AG04449 (cell line): ENCODE measurements around the gene OVOL1.
"Not testable (repeated sequence)": the region's sequence is repeated elsewhere in the genome, so short reads cannot be mapped to it uniquely, and the experiment has no call there.

ENCODE experiments used
- CTCF ChIA-PET: fragments of 350-600 bp; formaldehyde crosslinking; extraction: SDS; loops from one replicate; lab custom pipeline; 2021; ENCODE audit warnings: antibody characterized with exemption; lab: Yijun Ruan, JAX
- POLR2A ChIA-PET: fragments of 400-600, 350-600 bp; formaldehyde crosslinking; extraction: SDS; loops from one replicate; lab custom pipeline; 2020; ENCODE audit warnings: antibody characterized with exemption, inconsistent platforms; lab: Yijun Ruan, JAX
- DNase-seq: peaks from one replicate; pipeline ENCODE4 v3.0.0-alpha.2; 2010; ENCODE audit warnings: low read depth, low spot score
- H3K4me3 ChIP-seq: 2 replicates; pipeline ENCODE4 v1.5.1; 2011; ENCODE audit warnings: low read depth, mild to moderate bottlenecking, control low read depth, low read length
- CTCF ChIP-seq: IDR thresholded peaks from one replicate; pipeline ENCODE4 v1.5.1; 2011; ENCODE audit warnings: mild to moderate bottlenecking, moderate library complexity, low read length, control low read depth, inconsistent platforms; ENCODE audit not compliant: insufficient read depth; ENCODE audit errors: missing control alignments

Gene OVOL1

GRCh38 chr11:65826984-65827735 lies 40.3 kb downstream of the OVOL1 start:
- TF ChIP-seq CTCF, result no peak
- ChIA-PET POLR2A (interaction anchor here (1.6 kb wide), 1 partner anchor 23 kb away, joined by 5 read pairs; no protein-coding TSS in a partner anchor), CTCF (interaction anchor here (0.8 to 8.5 kb wide), 11 partner anchors 9 to 218 kb away, joined by 3 to 107 read pairs (median 4); partner anchors contain the start of genes KAT5 and RNASEH2C)
- no peak for DNase-seq
- H3K4me3 ChIP-seq, result no peak overlapping the region

GRCh38 chr11:65829459-65829858 lies 42.6 kb downstream of the OVOL1 start:
- CTCF ChIA-PET, result interaction anchor here (1.5 to 8.5 kb wide), 3 partner anchors 11 to 118 kb away, joined by 4 to 107 read pairs (median 6); partner anchors contain the start of gene KAT5
- TF ChIP-seq CTCF, result no peak
- no peak for DNase-seq
- POLR2A ChIA-PET, result interaction anchor here (0.6 kb wide), 1 partner anchor 11 kb away, joined by 3 read pairs; no protein-coding TSS in a partner anchor
- H3K4me3 ChIP-seq, result no peak overlapping the region

GRCh38 chr11:65832231-65832630 lies 45.4 kb downstream of the OVOL1 start:
- not testable (repeated sequence) for H3K4me3 ChIP-seq, DNase-seq
- ChIA-PET POLR2A (interaction anchor here (1.1 kb wide), 1 partner anchor 121 kb away, joined by 4 read pairs; no protein-coding TSS in a partner anchor), CTCF (interaction anchor here (0.6 to 8.5 kb wide), 9 partner anchors 9 to 291 kb away, joined by 3 to 107 read pairs (median 4); partner anchors contain the start of genes KAT5 and MUS81)

- CTCF ChIA-PET, result interaction anchor here (0.7 to 8.5 kb wide), 11 partner anchors 10 to 155 kb away, joined by 3 to 107 read pairs (median 5); partner anchors contain the start of genes AP5B1, KAT5 and MUS81
- DNase-seq, result no peak
- H3K4me3 ChIP-seq, result peak within 1 kb of the TSS; percentile 75
- TF ChIP-seq CTCF, result no peak
- POLR2A ChIA-PET, result interaction anchor here (0.6 to 1.4 kb wide), 10 partner anchors 14 to 114 kb away, joined by 3 to 7 read pairs (median 4); partner anchors contain the start of genes CFL1, MUS81 and RNASEH2C
These were observed 46.6 kb downstream of the OVOL1 start, which contains the start of gene SNX32 for GRCh38 chr11:65833297-65834030. Gene SNX32, plus strand, starts transcription at chr11:65833963. Its CDS starts 103 bp downstream, at chr11:65834066.

GRCh38 chr11:65834202-65834601 lies 47.3 kb downstream of the OVOL1 start:
- H3K4me3 ChIP-seq, result peak overlapping the region; percentile 75
- CTCF ChIA-PET, result interaction anchor here (0.9 to 8.5 kb wide), 4 partner anchors 16 to 122 kb away, joined by 4 to 107 read pairs (median 8); partner anchors contain the start of genes AP5B1 and KAT5

More at GRCh38 chr11:65834202-65834601, 47.3 kb downstream of the OVOL1 start:
- DNase-seq, result no peak
- POLR2A ChIA-PET, result interaction anchor here (1.0 to 1.4 kb wide), 6 partner anchors 13 to 114 kb away, joined by 3 to 7 read pairs (median 5); partner anchors contain the start of genes CFL1, MUS81 and RNASEH2C
- no peak for TF ChIP-seq CTCF
